ENCODE results near the gene SPINK7.
A peak's percentile ranks its signal among the peaks of the same experiment; 100 is the strongest.

The SPINK7 gene

GRCh38 chr5:148314731-148315130, 2.5 kb downstream of the SPINK7 start:
- no peak for ATAC-seq
- TF ChIP-seq ISL1 (CRISPR knock-in tag; IDR thresholded peaks at IDR 0.05) (no peak), CREB5 (CRISPR knock-in tag; IDR thresholded peaks at IDR 0.05; ENCODE audit: low read depth) (no peak), TSHZ2 (CRISPR knock-in tag; IDR thresholded peaks at IDR 0.05) (no peak), OSR1 (CRISPR knock-in tag; IDR thresholded peaks at IDR 0.05) (no peak), ZNF8 (CRISPR knock-in tag; IDR thresholded peaks at IDR 0.05) (no peak), ARNTL (CRISPR knock-in tag; IDR thresholded peaks at IDR 0.05; ENCODE audit: borderline replicate concordance, low read depth) (no peak), ZC3H10 (CRISPR knock-in tag; IDR thresholded peaks at IDR 0.05) (no peak), CSDC2 (CRISPR knock-in tag; IDR thresholded peaks at IDR 0.05) (no peak), TCF4 (CRISPR knock-in tag; IDR thresholded peaks at IDR 0.05; ENCODE audit: borderline replicate concordance) (no peak), PATZ1 (CRISPR knock-in tag; IDR thresholded peaks at IDR 0.05; ENCODE audit: borderline replicate concordance) (no peak)

- ATAC-seq = peak; percentile 67; the same call in 2 of the 3 replicates
These were observed 8.1 kb downstream of the SPINK7 start for GRCh38 chr5:148320011-148320963.

- TF ChIP-seq TOX (CRISPR knock-in tag; IDR thresholded peaks at IDR 0.05; ENCODE audit: borderline replicate concordance) (no peak), ZC3H10 (CRISPR knock-in tag; IDR thresholded peaks at IDR 0.05) (no peak), ARNTL (CRISPR knock-in tag; IDR thresholded peaks at IDR 0.05; ENCODE audit: borderline replicate concordance, low read depth) (no peak)
- ATAC-seq = no peak
These were observed 21.1 kb downstream of the SPINK7 start for GRCh38 chr5:148333262-148333849.

- TF ChIP-seq CREB5 (CRISPR knock-in tag; IDR thresholded peaks at IDR 0.05; ENCODE audit: low read depth) (no peak), TCF4 (CRISPR knock-in tag; IDR thresholded peaks at IDR 0.05; ENCODE audit: borderline replicate concordance) (no peak), ARNTL (CRISPR knock-in tag; IDR thresholded peaks at IDR 0.05; ENCODE audit: borderline replicate concordance, low read depth) (no peak), CSDC2 (CRISPR knock-in tag; IDR thresholded peaks at IDR 0.05) (no peak), OSR1 (CRISPR knock-in tag; IDR thresholded peaks at IDR 0.05) (no peak), RARB (CRISPR knock-in tag; IDR thresholded peaks at IDR 0.05) (no peak), ZC3H10 (CRISPR knock-in tag; IDR thresholded peaks at IDR 0.05) (no peak), POU6F1 (CRISPR knock-in tag; IDR thresholded peaks at IDR 0.05; ENCODE audit: borderline replicate concordance, low read depth) (no peak), ZFP3 (CRISPR knock-in tag; IDR thresholded peaks at IDR 0.05) (no peak), ZNF8 (CRISPR knock-in tag; IDR thresholded peaks at IDR 0.05) (no peak), PATZ1 (CRISPR knock-in tag; IDR thresholded peaks at IDR 0.05; ENCODE audit: borderline replicate concordance) (no peak), ZNF565 (CRISPR knock-in tag; conservative IDR thresholded peaks at IDR 0.05; ENCODE audit: low read depth) (no peak)
- ATAC-seq = no peak
These were observed 23.0 kb downstream of the SPINK7 start, which contains the start of gene SPINK9 for GRCh38 chr5:148335259-148335658. SPINK9 (plus strand) TSS chr5:148335559; CDS start chr5:148335614, 55 bp downstream.

All from SK-N-SH treated with all-trans-retinoic acid at 6 μM for 48 hours (cell line).